ENCODE data around the gene PVALEF.

GRCh38 chr17:81163051-81163695, 2.1 kb upstream of the PVALEF start:
- no peak for TF ChIP-seq EZH2 (IDR thresholded peaks at IDR 0.05; ENCODE audit: insufficient read depth, poor library complexity, severe bottlenecking)
- TF ChIP-seq EZH2phosphoT487 (IDR thresholded peaks at IDR 0.05; ENCODE audit: insufficient read depth, low read depth): no peak

Measured in GM23248 (cell line).